VCaP (cell line): ENCODE data around the gene EEFSEC.

Source experiments
- H3K27ac ChIP-seq: fragments of 450-650 bp; 2 replicates; pipeline ENCODE4 v1.5.1; 2017
- CTCF ChIP-seq: fragments of 450-650 bp; conservative IDR thresholded peaks from 2 replicates; pipeline ENCODE4 v1.5.1; 2017; ENCODE audit warnings: mild to moderate bottlenecking, moderate library complexity

Gene EEFSEC

GRCh38 chr3:128180436-128180835 lies 27.2 kb downstream of the EEFSEC start:
- no peak overlapping the region for H3K27ac ChIP-seq
- no peak for TF ChIP-seq CTCF

DNA sequence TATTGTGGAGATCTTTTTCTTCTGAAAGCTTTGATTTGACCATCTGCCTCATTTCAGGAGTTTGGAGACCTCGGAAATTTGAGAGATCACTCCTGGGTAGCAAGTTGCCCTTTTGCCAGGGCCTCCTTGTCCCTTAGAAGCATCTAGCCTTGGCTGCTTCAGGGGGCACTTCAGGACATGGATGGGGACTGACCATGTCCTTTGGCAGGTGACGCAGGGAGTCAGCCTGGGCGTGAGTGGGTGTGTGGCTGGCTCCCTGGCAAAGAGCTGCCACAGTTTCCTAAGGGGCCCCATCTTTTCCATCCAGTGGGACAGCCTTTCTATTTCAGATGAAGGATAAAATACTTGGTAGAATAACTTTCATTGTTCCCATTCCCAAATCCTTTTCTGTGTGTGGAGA lies 27.6 kb downstream of the EEFSEC start:
- H3K27ac ChIP-seq: no peak overlapping the region
- TF ChIP-seq CTCF: no peak

GRCh38 chr3:128182656-128183055 lies 29.4 kb downstream of the EEFSEC start:
- no peak overlapping the region for H3K27ac ChIP-seq
- TF ChIP-seq CTCF: no peak

DNA sequence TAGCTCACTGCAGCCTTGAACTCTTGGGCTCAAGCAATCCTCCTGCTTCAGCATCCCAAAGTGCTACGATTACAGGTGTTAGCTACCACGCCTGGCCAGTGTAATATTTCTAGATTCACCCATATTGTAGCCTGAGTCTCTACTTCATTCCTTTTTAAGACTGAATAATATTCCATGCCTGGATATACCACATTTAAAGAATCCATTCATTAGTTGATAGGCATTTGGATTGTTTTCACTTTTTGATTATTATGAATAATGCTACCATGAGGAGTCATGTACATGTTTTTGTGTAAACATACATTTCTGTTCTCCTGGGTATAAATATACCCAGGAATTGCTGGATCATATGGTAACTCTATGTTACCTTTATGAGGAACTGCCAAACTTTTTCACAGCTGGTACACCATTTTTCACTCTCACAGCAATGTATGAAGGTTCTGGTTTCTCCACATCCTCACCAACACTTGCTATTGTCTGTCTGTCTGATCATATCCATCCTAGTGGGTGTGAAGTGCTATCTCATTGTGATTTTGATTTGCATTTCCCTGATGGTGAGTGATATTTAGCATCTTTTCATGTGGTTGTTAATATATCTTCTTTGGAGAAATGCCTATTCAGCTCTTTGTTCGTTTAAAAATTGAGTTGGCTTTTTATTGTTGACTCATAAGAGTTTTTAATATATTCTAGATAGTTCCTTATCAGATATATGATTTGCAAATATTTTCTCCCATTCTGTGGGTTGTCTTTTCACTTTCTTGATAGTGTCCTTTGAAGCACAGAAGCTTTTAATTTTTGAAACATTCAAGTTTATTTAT lies 32.6 kb downstream of the EEFSEC start:
- H3K27ac ChIP-seq: no peak overlapping the region

DNA sequence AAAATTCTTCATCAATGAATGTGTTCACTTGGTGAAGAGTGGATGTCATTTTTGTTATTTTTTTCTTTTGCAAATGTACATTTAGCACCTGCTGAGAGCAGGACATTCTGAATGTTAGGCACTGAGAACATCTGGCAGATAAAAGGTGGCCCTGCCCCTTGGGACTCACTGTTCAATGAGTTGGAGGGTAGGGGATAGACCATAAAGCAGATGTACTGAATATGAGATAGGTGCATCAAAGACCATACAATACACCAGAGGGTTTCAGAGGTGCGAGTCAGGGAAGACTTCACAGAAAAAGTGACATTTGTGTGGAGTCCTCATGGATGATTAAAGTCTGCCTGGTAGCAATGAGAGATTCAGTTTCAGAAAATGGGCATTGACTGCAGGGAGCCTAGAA lies 34.2 kb downstream of the EEFSEC start:
- no peak for TF ChIP-seq CTCF
- H3K27ac ChIP-seq: no peak overlapping the region

More for the DNA sequence above, 32.6 kb downstream of the EEFSEC start:
- TF ChIP-seq CTCF: no peak

DNA sequence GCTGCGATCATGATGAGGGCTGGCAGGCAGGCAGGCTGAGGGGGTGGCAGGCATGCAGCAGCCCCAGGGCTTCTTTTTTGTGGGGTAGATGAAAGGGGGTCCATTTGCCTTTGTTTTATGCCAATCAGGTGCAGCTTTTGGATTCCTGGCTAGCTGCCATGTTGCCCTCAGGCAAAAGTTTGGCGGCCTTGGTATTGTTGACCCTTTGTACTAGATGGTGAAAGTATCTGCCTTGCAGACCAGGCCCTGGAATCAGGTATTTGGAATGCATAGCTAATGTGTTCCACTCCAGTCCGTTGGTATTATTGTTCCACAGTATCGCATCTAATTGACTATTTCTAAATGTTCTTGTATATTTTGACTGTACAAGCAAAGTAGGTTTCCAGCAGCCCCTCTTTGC lies 35.0 kb downstream of the EEFSEC start:
- no peak for TF ChIP-seq CTCF
- H3K27ac ChIP-seq: no peak overlapping the region

- no peak overlapping the region for H3K27ac ChIP-seq
- no peak for TF ChIP-seq CTCF
Measured at GRCh38 chr3:128188956-128189355, 35.7 kb downstream of the EEFSEC start.
